Measurements from ENCODE around the gene WSB2. TPM values are rescaled to one million over a fixed set of nuclear protein-coding genes. Genes with fewer than 3 reads are reported as not detected.

WSB2 gene
- total and polyA plus RNA-seq, 2 of the 8 experiments (the other 6 are each of a cell fraction or from before 2014, with no cell fraction given), result 47.5 to 58.2 TPM

DNA sequence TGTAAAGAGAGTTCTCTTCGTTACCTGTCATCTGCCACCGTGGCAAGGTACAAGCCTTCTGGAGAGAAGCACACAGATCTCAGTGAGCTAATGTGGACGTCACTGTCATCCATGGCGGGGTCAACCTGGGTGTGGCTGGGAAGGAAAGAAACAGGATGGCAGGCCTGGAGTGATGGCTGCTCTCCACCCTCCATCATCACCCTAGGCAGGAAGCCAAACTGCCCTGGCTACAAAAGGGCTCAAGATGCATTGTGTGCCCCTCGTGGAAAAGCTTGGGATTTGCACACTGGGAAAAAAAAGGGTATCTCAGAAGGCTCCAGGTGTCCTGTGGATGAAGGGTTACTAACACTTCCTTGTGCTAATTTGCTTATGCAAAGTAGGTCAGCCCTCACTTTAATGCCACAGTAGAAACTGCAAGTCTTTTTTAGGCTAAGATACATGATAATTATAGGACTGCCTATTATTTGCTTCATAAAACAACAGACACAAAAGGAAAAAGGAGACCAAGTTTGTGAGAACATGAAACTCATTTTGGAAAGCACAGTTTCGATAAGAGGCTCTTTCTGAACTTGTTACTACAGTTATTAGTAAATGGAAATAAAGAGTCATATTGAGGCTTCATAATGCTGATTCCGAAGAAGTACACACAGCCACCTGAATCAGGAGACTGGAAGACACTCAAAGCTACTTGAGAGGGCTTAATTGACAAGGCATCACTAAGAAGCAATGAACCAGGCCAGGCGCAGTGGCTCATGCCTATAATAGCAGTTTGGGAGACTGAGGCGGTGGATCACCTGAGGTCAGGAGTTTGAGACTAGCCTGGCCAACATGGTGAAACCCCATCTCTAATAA is 25.6 kb downstream of the WSB2 start:
- no peaks in the 10 kb centered on the region for H3K23me2 ChIP-seq (ENCODE audit: low read depth, low read length)
- DNase-seq (ENCODE audit: low read depth in 1 of 2, low spot score in 2 of 2) (no peak), FAIRE-seq (no peak)
- H3K27me3 ChIP-seq (replicated peaks in 1 of 4; ENCODE audit: control insufficient read depth in 3 of 4, extremely low read depth in 1 of 4, insufficient read depth in 3 of 4, low read length in 3 of 4), result no peaks in the 10 kb centered on the region
- ChIA-PET POLR2A (ENCODE audit: partially characterized antibody) (interaction anchor here (0.8 to 12.8 kb wide), 9 partner anchors 9 to 160 kb away, joined by 3 to 113 read pairs (median 8); partner anchors contain the start of gene RFC5), CTCF (ENCODE audit: partially characterized antibody) (interaction anchor here (0.6 to 4.3 kb wide), 19 partner anchors 9 to 178 kb away, joined by 3 to 39 read pairs (median 4); no protein-coding TSS in a partner anchor)
- no peak overlapping the region for H3K9ac ChIP-seq (replicated peaks in 1 of 4; ENCODE audit: extremely low read depth in 1 of 4, low read depth in 3 of 4, low read length in 3 of 4)
- no peak overlapping the region for H2BK12ac ChIP-seq (ENCODE audit: low read depth, low read length)
- H3K14ac ChIP-seq (ENCODE audit: insufficient read length), result no peak overlapping the region
- no peak overlapping the region for H2BK120ac ChIP-seq (replicated peaks; ENCODE audit: low read depth, low read length)
- H2BK20ac ChIP-seq (ENCODE audit: low read length), result no peak overlapping the region
- H4K20me1 ChIP-seq (replicated peaks in 1 of 2; ENCODE audit: control insufficient read depth in 1 of 2, insufficient read depth in 2 of 2, low read length in 2 of 2), result peaks cover 0 to 5% of the 10 kb centered on the region in 2 experiments
- no peaks in the 10 kb centered on the region for H3K9me3 ChIP-seq (ENCODE audit: insufficient read depth in 2 of 2, low read depth in 1 of 2, low read length in 1 of 2)
- H4K91ac ChIP-seq (replicated peaks; ENCODE audit: insufficient read length, low read length), result no peak overlapping the region
- H3K4me3 ChIP-seq (ENCODE audit: extremely low read depth in 1 of 4, insufficient read depth in 2 of 4, low read depth in 3 of 4, low read length in 4 of 4), result no peak overlapping the region
- H3K27ac ChIP-seq (ENCODE audit: low read depth, low read length), result no peak overlapping the region
- no peak overlapping the region for H3K4ac ChIP-seq (replicated peaks; ENCODE audit: insufficient read length, low read depth, low read length)
- no peak overlapping the region for H3K4me2 ChIP-seq (ENCODE audit: insufficient read depth in 1 of 2, low read depth in 2 of 2, low read length in 2 of 2)
- TF ChIP-seq NANOG (IDR thresholded peaks at IDR 0.05; ENCODE audit: insufficient read depth, low read depth, low read length, poor library complexity, severe bottlenecking) (no peak), GABPA (IDR thresholded peaks at IDR 0.05; ENCODE audit: borderline replicate concordance, insufficient read depth, low read length) (no peak), TCF12 (IDR thresholded peaks at IDR 0.05; ENCODE audit: low read depth, low read length) (no peak), CHD2 (IDR thresholded peaks at IDR 0.05; ENCODE audit: low read length) (no peak), CTCF (IDR thresholded peaks at IDR 0.05; ENCODE audit: control extremely low read depth in 1 of 3, insufficient read depth in 1 of 3, low read depth in 1 of 3, low read length in 3 of 3) (peak in 1 of 3 experiments; percentile 12; a peak in 1 of 4 replicates), JUN (IDR thresholded peaks at IDR 0.05; ENCODE audit: low read depth, low read length) (no peak)
- no peaks in the 10 kb centered on the region; the same call in 1 of the 2 replicates for H3K79me1 ChIP-seq (ENCODE audit: low read depth, low read length)
- no peak overlapping the region for H4K5ac ChIP-seq (ENCODE audit: insufficient read length, low read depth, low read length)
- no peak overlapping the region for H3K18ac ChIP-seq (ENCODE audit: extremely low read depth, low read length)
- no peak overlapping the region for H2BK15ac ChIP-seq (ENCODE audit: low read length)
- peaks cover 35 to 83% (median 55%) of the 10 kb centered on the region in 4 experiments for H3K36me3 ChIP-seq (ENCODE audit: control insufficient read depth in 2 of 4, insufficient read depth in 4 of 4, low read length in 3 of 4)
- WGBS, 2 experiments (ENCODE audit: extremely low coverage in 1 of 2, insufficient coverage in 1 of 2, insufficient read length in 1 of 2, insufficient replicate concordance in 2 of 2, low coverage in 1 of 2, low lambda C conversion rate in 2 of 2, missing lambda C conversion rate in 1 of 2), result 89% methylated on average over 9 of the region's 9 CpGs; no CpG with 5 or more reads in 1 of the 2 experiments
- H2AK5ac ChIP-seq (ENCODE audit: low read depth, low read length), result no peak overlapping the region
- no peak overlapping the region for H2BK5ac ChIP-seq (ENCODE audit: low read depth, low read length)
- no peak overlapping the region for H3K23ac ChIP-seq (ENCODE audit: insufficient read length)
- H3K4me1 ChIP-seq (replicated peaks in 1 of 4; ENCODE audit: control insufficient read depth in 3 of 4, insufficient read depth in 4 of 4, low read length in 3 of 4), result no peaks in the 10 kb centered on the region; a peak in 1 of 7 replicates
- no peak overlapping the region for H4K8ac ChIP-seq (ENCODE audit: extremely low read depth, insufficient read depth, low read length)
- no peaks in the 10 kb centered on the region for H3K79me2 ChIP-seq (ENCODE audit: control insufficient read depth in 1 of 2, insufficient read depth in 2 of 2, low read length in 2 of 2)
- H3K56ac ChIP-seq (replicated peaks; ENCODE audit: insufficient read length, low read depth, low read length), result no peak overlapping the region
- H2AFZ ChIP-seq (ENCODE audit: low read length), result no peak overlapping the region
